Body of pancreas (tissue), 4 donors: ENCODE results near the gene SGO2.

Source experiments
- CTCF ChIP-seq, 7 experiments: fragments of 450-650 bp in 4 of 7; fragments of 200-600 bp in 3 of 7; sonication (generic) in 3 of 7; IDR thresholded peaks; one replicate each; pipeline ENCODE4 v1.5.1; 2016 to 2019; ENCODE audit warnings: antibody characterized with exemption in 7 of 7
- POLR2A ChIP-seq, 3 donors: fragments of 450-650 bp; IDR thresholded peaks; one replicate each; pipeline ENCODE4 v1.6.1; 2016; ENCODE audit warnings: antibody characterized with exemption in 3 of 3, mild to moderate bottlenecking in 2 of 3

GRCh38 chr2:200608341-200609027 is 82.5 kb downstream of the SGO2 start:
- TF ChIP-seq CTCF (IDR thresholded peaks at IDR 0.05) (no peak), POLR2A (IDR thresholded peaks at IDR 0.05) (no peak)
